Measurements from ENCODE around the gene STAT3.
A peak's percentile ranks its signal among the peaks of the same experiment; 100 is the strongest.

STAT3 gene

GRCh38 chr17:42276359-42276608 is 112.0 kb downstream of the STAT3 start, which contains the start of gene STAT5B:
Gene STAT5B, minus strand, starts transcription at chr17:42276391. Its CDS starts 44,264 bp downstream, at chr17:42232127.
- TF ChIP-seq, protein P1, sequence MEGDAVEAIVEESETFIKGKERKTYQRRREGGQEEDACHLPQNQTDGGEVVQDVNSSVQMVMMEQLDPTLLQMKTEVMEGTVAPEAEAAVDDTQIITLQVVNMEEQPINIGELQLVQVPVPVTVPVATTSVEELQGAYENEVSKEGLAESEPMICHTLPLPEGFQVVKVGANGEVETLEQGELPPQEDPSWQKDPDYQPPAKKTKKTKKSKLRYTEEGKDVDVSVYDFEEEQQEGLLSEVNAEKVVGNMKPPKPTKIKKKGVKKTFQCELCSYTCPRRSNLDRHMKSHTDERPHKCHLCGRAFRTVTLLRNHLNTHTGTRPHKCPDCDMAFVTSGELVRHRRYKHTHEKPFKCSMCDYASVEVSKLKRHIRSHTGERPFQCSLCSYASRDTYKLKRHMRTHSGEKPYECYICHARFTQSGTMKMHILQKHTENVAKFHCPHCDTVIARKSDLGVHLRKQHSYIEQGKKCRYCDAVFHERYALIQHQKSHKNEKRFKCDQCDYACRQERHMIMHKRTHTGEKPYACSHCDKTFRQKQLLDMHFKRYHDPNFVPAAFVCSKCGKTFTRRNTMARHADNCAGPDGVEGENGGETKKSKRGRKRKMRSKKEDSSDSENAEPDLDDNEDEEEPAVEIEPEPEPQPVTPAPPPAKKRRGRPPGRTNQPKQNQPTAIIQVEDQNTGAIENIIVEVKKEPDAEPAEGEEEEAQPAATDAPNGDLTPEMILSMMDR (IDR thresholded peaks at IDR 0.05; ENCODE audit: low read depth, low read length), result no peak
- Histone ChIP-seq H3K36me3 (no peaks in the 10 kb centered on the region), H3K4me3 (ENCODE audit: low read depth, low read length) (peak within 1 kb of the TSS; percentile 85), H3K4me1 (peaks cover 3% of the 10 kb centered on the region), H3K9me3 (no peaks in the 10 kb centered on the region), H3K27me3 (no peaks in the 10 kb centered on the region)
- DNase-seq, result peak; percentile 73

DNA sequence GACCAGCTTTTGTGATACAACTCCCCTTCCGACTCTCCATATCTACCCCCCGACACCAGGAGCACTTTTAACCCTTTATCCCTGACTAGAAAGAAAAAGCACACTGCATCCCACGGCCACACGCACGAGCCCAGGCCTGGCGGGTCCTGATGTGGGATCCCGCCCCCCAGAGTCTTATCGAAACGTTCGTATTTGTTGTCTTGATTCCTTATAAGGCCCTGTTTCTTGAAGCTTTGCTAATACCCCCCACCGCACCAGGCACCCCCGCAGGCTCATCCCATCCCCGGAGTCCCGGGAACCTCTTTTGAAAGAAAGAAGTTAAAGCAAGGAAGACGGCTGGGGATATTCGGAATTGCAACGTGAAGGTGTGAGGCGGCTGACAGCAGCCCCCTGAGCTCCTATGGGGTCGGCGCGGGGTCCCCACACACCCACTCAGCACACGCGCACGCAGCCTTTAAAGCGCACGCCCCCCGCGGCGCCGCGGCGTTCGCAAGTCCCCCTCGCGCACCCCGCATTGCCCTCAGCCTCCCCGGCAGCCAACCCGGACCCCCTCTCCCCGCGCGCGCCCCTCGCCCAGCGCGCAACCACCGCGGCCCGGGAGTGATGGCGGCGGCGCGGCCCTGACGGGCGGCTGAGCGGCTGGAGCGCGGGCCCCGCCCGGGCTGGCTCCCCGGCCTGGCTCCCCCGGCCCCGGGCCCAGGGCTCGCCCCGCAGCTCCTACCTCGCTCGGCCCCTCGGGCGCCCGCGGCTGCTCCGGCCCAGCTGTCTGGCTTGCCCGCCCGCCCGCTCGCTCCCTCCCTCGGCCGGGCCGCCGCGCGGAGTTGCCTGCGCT is 112.5 kb downstream of the STAT3 start:
- Histone ChIP-seq H3K4me1 (peaks cover 3% of the 10 kb centered on the region), H3K36me3 (no peaks in the 10 kb centered on the region), H3K4me3 (ENCODE audit: low read depth, low read length) (peak overlapping the region; percentile 85), H3K27me3 (no peaks in the 10 kb centered on the region), H3K9me3 (no peaks in the 10 kb centered on the region)
- no peak for DNase-seq
- TF ChIP-seq, protein P1 (IDR thresholded peaks at IDR 0.05; ENCODE audit: low read depth, low read length), result no peak

DNA sequence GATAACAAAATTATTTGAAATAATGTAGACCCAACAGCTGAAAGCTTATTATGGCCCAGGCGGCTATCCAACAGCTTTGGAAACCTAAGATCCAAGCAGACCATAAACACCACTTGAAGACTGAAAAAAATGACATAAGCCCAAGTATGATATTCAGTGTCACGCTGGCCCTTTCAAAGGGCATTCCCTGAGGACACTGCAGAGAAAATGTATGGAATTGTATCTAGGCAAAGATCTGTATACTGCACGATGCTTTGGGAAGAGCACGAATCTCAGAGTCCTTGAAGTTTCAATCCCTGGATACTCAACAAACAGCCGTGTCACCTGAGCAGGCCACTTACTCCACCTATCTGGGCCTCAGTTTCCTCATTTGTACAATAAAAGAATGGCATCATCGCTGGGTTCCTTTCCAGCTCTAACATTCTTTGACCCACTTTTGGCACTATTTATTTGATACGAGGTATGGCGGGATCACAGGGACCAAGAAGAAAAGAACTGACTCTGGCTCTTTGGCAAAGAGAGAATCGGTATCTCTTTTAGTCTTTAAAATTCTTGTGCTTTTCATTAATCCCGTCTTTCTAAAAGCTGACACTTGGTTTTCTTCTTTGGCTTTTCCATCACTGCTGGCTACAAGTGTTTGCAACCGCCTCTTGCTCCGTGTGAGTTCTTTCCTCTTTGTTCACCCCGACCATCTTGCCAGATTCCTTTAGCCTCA is 113.3 kb downstream of the STAT3 start:
- peaks cover 3% of the 10 kb centered on the region for H3K4me1 ChIP-seq
- no peaks in the 10 kb centered on the region for H3K9me3 ChIP-seq
- peak overlapping the region; percentile 85 for H3K4me3 ChIP-seq (ENCODE audit: low read depth, low read length)
- DNase-seq, result no peak
- no peaks in the 10 kb centered on the region for H3K27me3 ChIP-seq
- H3K36me3 ChIP-seq, result no peaks in the 10 kb centered on the region
- TF ChIP-seq, protein P1 (IDR thresholded peaks at IDR 0.05; ENCODE audit: low read depth, low read length), result no peak

GRCh38 chr17:42274253-42274542 is 114.0 kb downstream of the STAT3 start:
- DNase-seq, result no peak
- Histone ChIP-seq H3K36me3 (no peaks in the 10 kb centered on the region), H3K4me3 (ENCODE audit: low read depth, low read length) (no peak overlapping the region), H3K27me3 (no peaks in the 10 kb centered on the region), H3K4me1 (peaks cover 3% of the 10 kb centered on the region), H3K9me3 (no peaks in the 10 kb centered on the region)
- TF ChIP-seq, protein P1 (IDR thresholded peaks at IDR 0.05; ENCODE audit: low read depth, low read length), result no peak

DNA sequence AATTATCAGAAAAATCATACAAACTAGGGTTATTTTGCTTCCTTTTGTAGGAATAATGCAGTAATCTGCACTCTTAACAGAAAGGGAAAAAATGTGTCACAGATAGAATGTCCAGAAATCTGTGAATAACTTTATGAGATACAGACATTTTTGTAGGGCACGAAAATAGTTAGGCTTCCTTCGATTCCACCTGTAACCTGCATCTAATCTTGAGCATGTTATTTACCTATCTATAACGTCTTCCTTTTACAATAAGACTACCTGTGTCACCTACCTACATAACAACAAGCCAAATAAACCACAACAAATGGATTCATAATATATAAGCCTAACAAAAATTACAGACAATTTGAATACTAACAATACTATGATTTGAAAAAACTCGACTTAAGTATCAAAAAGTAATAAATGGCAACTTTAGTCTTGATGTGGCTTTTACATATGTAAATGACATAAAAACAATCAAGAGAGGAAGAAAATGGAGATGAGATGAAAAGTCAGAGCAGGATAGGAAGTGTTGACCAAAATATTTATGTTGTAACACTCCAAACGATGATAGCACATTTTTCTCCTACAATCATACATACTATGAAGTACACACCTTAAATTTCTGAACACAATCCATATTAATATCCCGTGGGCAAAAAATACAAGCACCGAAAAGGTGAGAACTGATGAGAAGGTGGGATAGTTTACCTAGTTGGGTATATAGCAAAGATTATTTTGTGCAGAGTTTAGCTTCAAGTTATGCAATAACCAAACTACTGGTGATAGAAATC is 114.6 kb downstream of the STAT3 start:
- DNase-seq, result no peak
- H3K27me3 ChIP-seq, result no peaks in the 10 kb centered on the region
- TF ChIP-seq, protein P1 (IDR thresholded peaks at IDR 0.05; ENCODE audit: low read depth, low read length), result no peak
- H3K4me3 ChIP-seq (ENCODE audit: low read depth, low read length), result no peak overlapping the region
- no peaks in the 10 kb centered on the region for H3K9me3 ChIP-seq
- no peaks in the 10 kb centered on the region for H3K36me3 ChIP-seq
- H3K4me1 ChIP-seq, result peaks cover 3% of the 10 kb centered on the region

Measured in BE2C (cell line).